Smooth muscle cell (in vitro differentiated cells): ENCODE data around the gene ANO3. TPM values are rescaled to one million over a fixed set of nuclear protein-coding genes. Genes with fewer than 3 reads are reported as not detected.

Source experiments
- DNase-seq: peaks from one replicate; lab custom pipeline; 2025; ENCODE audit not compliant: unreplicated experiment; lab: John Stamatoyannopoulos, UW
- H2AFZ ChIP-seq: fragments of 200-600 bp; sonication (generic); 2 replicates; pipeline ENCODE4 v1.6.0; 2016; ENCODE audit warnings: antibody characterized with exemption, low read depth, mild to moderate bottlenecking
- H3F3A ChIP-seq: fragments of 200-600 bp; sonication (generic); 2 replicates; pipeline ENCODE4 v1.6.0; 2017; ENCODE audit warnings: antibody characterized with exemption, low read depth
- H3K27ac ChIP-seq: fragments of 200-600 bp; sonication (generic); 2 replicates; pipeline ENCODE4 v1.5.1; 2016; ENCODE audit warnings: low read depth, mild to moderate bottlenecking
- H3K27me3 ChIP-seq: fragments of 200-600 bp; sonication (generic); 2 replicates; pipeline ENCODE4 v1.6.1; 2016; ENCODE audit warnings: low read depth, mild to moderate bottlenecking
- H3K36me3 ChIP-seq: fragments of 200-600 bp; sonication (generic); 2 replicates; pipeline ENCODE4 v1.5.1; 2016; ENCODE audit warnings: low read depth
- H3K4me1 ChIP-seq: fragments of 200-600 bp; sonication (generic); 2 replicates; pipeline ENCODE4 v1.5.1; 2016; ENCODE audit warnings: low read depth
- H3K4me2 ChIP-seq: fragments of 200-600 bp; sonication (generic); 2 replicates; pipeline ENCODE4 v1.6.0; 2016; ENCODE audit warnings: mild to moderate bottlenecking
- H3K4me3 ChIP-seq: fragments of 200-600 bp; sonication (generic); 2 replicates; pipeline ENCODE4 v1.5.1; 2016; ENCODE audit warnings: mild to moderate bottlenecking
- H3K79me2 ChIP-seq: fragments of 200-600 bp; sonication (generic); 2 replicates; pipeline ENCODE4 v1.6.0; 2016; ENCODE audit warnings: low read depth, mild to moderate bottlenecking
- H3K9ac ChIP-seq: fragments of 200-600 bp; sonication (generic); 2 replicates; pipeline ENCODE4 v1.6.0; 2016; ENCODE audit warnings: low read depth
- H3K9me3 ChIP-seq: fragments of 200-600 bp; sonication (generic); replicated peaks from 2 replicates; pipeline ENCODE4 v1.5.1; 2016; ENCODE audit warnings: low read depth
- H4K20me1 ChIP-seq: fragments of 200-600 bp; sonication (generic); 2 replicates; pipeline ENCODE4 v1.6.0; 2016; ENCODE audit warnings: low read depth
- WGBS: methylation state at CpG from one replicate; pipeline ENCODE4 v1.1.7; 2016; ENCODE audit warnings: low lambda C conversion rate; 5-methylcytosine and 5-hydroxymethylcytosine counted together
- polyA plus RNA-seq: library from polyadenylated mRNA; unstranded; fragments of >200 nt; fragmentation: Nextera tagmentation; extraction: Ambion mirVana; gene quantifications from 2 replicates; pipeline ENCODE4 v1.2.1, GENCODE V29; 2016
- total RNA-seq: library from RNA; depleted of rRNA; stranded (reverse); fragments of >200 nt; gene quantifications from 2 replicates; pipeline ENCODE4 v1.2.3, GENCODE V29; 2014
- TF ChIP-seq, protein P1 (sequence below): fragments of 200-600 bp; sonication (generic); IDR thresholded peaks from 2 replicates; pipeline ENCODE4 v1.5.1; 2017; ENCODE audit warnings: borderline replicate concordance, mild to moderate bottlenecking, antibody characterized with exemption; ENCODE audit not compliant: insufficient read depth, poor library complexity, severe bottlenecking

The ANO3 gene
- total and polyA plus RNA-seq, 2 experiments from 2014 or later = 0.13 TPM; not detected in 1

DNA sequence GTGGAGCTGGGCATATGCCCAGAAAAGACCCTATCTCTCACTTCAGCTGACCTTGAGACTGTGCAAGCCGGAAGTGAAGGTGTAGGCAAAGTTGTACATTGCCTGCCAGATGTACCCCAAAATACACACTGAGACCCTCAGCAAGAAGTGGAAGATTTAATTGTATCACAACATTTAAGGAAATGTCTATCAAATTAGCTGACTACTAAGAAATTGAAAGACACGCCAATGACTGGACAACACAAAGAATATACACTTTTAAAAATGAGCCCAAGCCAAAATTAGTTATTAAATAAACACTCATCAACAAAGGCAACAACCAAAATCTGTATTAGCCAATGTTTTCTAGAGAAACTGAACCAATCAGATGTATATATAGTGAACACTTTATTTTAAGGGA is 7.7 kb upstream of the ANO3 start:
- Histone ChIP-seq H3K9ac (no peak overlapping the region), H3F3A (no peaks in the 10 kb centered on the region), H3K4me1 (peaks cover 8% of the 10 kb centered on the region), H3K79me2 (no peaks in the 10 kb centered on the region), H3K36me3 (no peaks in the 10 kb centered on the region), H4K20me1 (no peaks in the 10 kb centered on the region), H3K9me3 (no peaks in the 10 kb centered on the region), H3K4me3 (no peak overlapping the region), H3K27ac (no peak overlapping the region), H2AFZ (no peak overlapping the region), H3K27me3 (peaks cover 22% of the 10 kb centered on the region), H3K4me2 (no peak overlapping the region)
- no peak for DNase-seq
- TF ChIP-seq, protein P1, sequence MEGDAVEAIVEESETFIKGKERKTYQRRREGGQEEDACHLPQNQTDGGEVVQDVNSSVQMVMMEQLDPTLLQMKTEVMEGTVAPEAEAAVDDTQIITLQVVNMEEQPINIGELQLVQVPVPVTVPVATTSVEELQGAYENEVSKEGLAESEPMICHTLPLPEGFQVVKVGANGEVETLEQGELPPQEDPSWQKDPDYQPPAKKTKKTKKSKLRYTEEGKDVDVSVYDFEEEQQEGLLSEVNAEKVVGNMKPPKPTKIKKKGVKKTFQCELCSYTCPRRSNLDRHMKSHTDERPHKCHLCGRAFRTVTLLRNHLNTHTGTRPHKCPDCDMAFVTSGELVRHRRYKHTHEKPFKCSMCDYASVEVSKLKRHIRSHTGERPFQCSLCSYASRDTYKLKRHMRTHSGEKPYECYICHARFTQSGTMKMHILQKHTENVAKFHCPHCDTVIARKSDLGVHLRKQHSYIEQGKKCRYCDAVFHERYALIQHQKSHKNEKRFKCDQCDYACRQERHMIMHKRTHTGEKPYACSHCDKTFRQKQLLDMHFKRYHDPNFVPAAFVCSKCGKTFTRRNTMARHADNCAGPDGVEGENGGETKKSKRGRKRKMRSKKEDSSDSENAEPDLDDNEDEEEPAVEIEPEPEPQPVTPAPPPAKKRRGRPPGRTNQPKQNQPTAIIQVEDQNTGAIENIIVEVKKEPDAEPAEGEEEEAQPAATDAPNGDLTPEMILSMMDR = no peak
- WGBS = 94% methylated on average over 2 of the region's 2 CpGs

DNA sequence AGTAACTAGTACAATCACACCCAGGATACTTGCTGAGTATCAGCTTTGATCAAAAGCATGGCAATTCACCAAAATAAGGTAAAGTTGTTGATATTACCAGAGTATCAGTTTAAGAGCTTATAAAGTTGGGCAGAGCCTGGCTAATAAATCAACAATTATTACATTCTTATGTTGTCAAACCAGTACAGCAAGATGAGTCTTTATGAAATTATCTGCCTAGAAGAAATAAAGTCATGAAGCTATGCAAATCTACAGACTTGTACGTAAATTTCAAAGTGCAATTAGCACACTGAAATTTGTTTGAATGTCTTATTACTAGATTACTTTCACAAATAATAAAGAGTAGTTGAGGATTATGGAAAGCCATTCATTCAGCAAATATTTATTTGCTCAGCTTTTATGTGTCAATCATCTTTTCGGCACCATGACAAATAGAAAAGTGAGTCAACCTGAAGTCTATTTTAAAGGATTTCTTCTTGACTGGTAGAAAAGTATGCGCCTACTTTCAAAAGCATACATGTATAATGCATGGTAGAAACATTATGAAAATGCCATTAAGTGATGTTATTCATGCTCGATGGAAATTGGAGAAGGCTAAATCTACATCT is 5.0 kb upstream of the ANO3 start:
- WGBS = 81% methylated on average over 4 of the region's 4 CpGs
- no peaks in the 10 kb centered on the region for H3F3A ChIP-seq
- no peak overlapping the region for H2AFZ ChIP-seq
- H3K4me1 ChIP-seq = peaks cover 18% of the 10 kb centered on the region
- no peak overlapping the region for H3K4me2 ChIP-seq
- no peaks in the 10 kb centered on the region for H3K9me3 ChIP-seq
- H3K9ac ChIP-seq = no peak overlapping the region
- no peaks in the 10 kb centered on the region for H3K79me2 ChIP-seq
- TF ChIP-seq, protein P1 = no peak
- no peak overlapping the region for H3K4me3 ChIP-seq
- peaks cover 47% of the 10 kb centered on the region for H3K27me3 ChIP-seq
- no peaks in the 10 kb centered on the region for H4K20me1 ChIP-seq
- H3K27ac ChIP-seq = no peak overlapping the region
- DNase-seq = no peak
- H3K36me3 ChIP-seq = no peaks in the 10 kb centered on the region

DNA sequence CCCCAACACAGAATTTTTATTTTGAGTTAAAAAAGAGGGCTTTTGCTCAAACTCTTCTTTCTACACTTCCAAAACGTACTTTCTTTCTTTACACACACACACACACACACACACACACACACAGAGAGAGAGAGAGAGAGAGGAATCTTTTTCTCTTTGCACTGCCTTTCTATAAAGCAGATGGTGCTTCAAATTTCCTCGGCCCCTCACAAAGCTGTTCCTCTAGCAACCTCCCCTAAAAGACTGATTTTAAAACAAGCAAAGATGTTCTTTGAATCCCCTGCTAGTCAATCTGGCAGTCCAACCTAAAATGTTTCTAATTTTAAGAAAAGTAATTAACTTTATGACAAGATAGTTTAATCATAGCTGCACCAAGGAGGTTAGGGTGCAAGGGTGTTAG is 2.7 kb upstream of the ANO3 start:
- TF ChIP-seq, protein P1 = no peak
- Histone ChIP-seq H2AFZ (no peak overlapping the region), H3K27me3 (peaks cover 68% of the 10 kb centered on the region), H3K79me2 (no peaks in the 10 kb centered on the region), H3K4me2 (no peak overlapping the region), H3F3A (no peaks in the 10 kb centered on the region), H3K4me3 (no peak overlapping the region), H3K9ac (no peak overlapping the region), H3K27ac (no peak overlapping the region), H4K20me1 (no peaks in the 10 kb centered on the region), H3K9me3 (no peaks in the 10 kb centered on the region), H3K36me3 (no peaks in the 10 kb centered on the region), H3K4me1 (peaks cover 18% of the 10 kb centered on the region)
- no peak for DNase-seq
- 71% methylated on average over 2 of the region's 2 CpGs for WGBS

DNA sequence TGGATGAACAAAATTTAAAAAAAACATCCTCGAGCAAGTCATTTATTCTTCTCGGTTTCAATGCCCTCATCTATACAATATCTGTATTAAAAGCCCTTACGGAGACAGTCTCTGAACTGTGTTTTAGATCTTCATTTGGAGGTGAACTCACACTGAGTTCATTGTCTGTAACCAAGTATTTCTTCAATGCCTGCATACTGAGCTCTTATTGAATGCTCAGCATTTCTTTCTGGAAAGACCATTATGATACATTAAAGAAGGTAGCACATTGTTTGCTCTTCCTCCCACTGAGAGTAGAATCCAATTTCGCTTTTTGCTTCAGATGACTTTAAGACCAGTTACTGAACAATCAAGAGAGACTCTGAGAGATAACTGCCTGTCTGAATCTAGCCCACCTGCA is 1.7 kb upstream of the ANO3 start:
- Histone ChIP-seq H3K9ac (no peak overlapping the region), H3K27me3 (peaks cover 74% of the 10 kb centered on the region), H3K79me2 (no peaks in the 10 kb centered on the region), H3K27ac (no peak overlapping the region), H4K20me1 (no peaks in the 10 kb centered on the region), H3F3A (no peaks in the 10 kb centered on the region), H3K36me3 (no peaks in the 10 kb centered on the region), H3K9me3 (no peaks in the 10 kb centered on the region), H3K4me3 (no peak overlapping the region), H3K4me1 (peaks cover 18% of the 10 kb centered on the region), H2AFZ (no peak overlapping the region), H3K4me2 (no peak overlapping the region)
- TF ChIP-seq, protein P1 = no peak
- WGBS = 92% methylated on average over 4 of the region's 4 CpGs
- DNase-seq = no peak
